Measurements from ENCODE around the gene SOCS2.

Gene SOCS2

DNA sequence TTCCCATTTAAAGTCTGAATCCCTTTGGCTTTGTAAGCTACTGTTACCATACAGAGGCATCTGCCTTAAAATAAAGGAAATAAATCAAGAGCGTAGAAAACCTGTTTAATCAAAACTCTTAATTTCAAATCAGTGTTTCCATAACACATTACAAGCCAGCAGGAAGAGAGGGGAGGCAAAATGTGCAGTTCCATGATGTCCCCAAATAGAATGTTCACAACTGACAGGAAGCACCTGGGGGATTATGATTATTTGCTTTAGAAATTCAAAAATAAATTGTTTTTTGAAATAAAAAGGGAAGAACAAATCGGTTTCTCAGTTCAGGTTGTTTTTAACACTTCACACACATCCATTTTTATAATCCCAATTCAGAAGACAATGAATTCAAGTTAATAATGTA, 21.4 kb downstream of the SOCS2 start:
- Histone ChIP-seq H4K20me1 (ENCODE audit: insufficient read depth, low read length) (no peaks in the 10 kb centered on the region), H3K79me2 (ENCODE audit: insufficient read depth, low read length) (no peaks in the 10 kb centered on the region), H3K9me2 (ENCODE audit: low read depth, low read length) (no peaks in the 10 kb centered on the region), H3K27me3 (ENCODE audit: insufficient read depth, low read length) (no peaks in the 10 kb centered on the region), H3K27ac (ENCODE audit: low read depth, low read length, poor library complexity, severe bottlenecking) (no peak overlapping the region), H3K4me2 (ENCODE audit: low read length) (no peak overlapping the region), H2AFZ (ENCODE audit: low read length) (no peak overlapping the region), H3K9me3 (ENCODE audit: low read length) (no peaks in the 10 kb centered on the region), H3K36me3 (ENCODE audit: insufficient read depth, low read length) (no peaks in the 10 kb centered on the region), H3K9ac (ENCODE audit: low read length) (no peak overlapping the region), H3F3A (ENCODE audit: insufficient read depth, low read length) (no peaks in the 10 kb centered on the region), H3K4me3 (ENCODE audit: low read depth, low read length, poor library complexity, severe bottlenecking) (no peak overlapping the region), H3K4me1 (ENCODE audit: insufficient read depth, low read length, severe bottlenecking) (no peaks in the 10 kb centered on the region)
- TF ChIP-seq, protein P1, sequence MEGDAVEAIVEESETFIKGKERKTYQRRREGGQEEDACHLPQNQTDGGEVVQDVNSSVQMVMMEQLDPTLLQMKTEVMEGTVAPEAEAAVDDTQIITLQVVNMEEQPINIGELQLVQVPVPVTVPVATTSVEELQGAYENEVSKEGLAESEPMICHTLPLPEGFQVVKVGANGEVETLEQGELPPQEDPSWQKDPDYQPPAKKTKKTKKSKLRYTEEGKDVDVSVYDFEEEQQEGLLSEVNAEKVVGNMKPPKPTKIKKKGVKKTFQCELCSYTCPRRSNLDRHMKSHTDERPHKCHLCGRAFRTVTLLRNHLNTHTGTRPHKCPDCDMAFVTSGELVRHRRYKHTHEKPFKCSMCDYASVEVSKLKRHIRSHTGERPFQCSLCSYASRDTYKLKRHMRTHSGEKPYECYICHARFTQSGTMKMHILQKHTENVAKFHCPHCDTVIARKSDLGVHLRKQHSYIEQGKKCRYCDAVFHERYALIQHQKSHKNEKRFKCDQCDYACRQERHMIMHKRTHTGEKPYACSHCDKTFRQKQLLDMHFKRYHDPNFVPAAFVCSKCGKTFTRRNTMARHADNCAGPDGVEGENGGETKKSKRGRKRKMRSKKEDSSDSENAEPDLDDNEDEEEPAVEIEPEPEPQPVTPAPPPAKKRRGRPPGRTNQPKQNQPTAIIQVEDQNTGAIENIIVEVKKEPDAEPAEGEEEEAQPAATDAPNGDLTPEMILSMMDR (IDR thresholded peaks at IDR 0.05; ENCODE audit: low read length) = no peak
- TF ChIP-seq EZH2 (IDR thresholded peaks at IDR 0.05; ENCODE audit: borderline replicate concordance, low read length) = no peak

DNA sequence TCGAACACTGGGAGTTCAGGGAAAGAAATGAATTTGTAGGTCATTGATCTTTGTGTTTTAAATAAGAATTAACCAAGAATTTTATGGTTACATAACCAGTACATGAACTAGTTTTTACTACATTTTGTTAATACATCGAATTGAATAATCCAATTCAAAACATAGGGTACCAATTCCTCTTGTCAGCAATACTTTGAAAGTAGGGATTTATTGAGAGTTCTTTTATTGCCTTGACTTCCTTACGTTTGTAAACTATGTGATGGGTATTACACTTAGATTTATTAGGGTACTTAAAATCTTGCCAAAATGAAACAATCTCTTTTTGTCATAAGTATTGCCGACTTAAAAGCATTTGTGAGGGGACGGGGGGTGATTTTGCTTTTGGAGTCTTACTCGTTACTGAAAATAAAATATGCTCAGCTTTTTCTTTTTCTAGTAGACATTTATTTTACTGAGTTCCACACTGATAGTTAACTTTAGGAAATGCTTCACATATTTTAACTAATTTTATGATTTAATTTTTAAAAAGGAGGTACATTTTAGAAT, 22.4 kb downstream of the SOCS2 start:
- H3K27me3 ChIP-seq (ENCODE audit: insufficient read depth, low read length) = no peaks in the 10 kb centered on the region
- H3K4me1 ChIP-seq (ENCODE audit: insufficient read depth, low read length, severe bottlenecking) = no peaks in the 10 kb centered on the region
- H3K9me3 ChIP-seq (ENCODE audit: low read length) = no peaks in the 10 kb centered on the region
- no peak overlapping the region for H3K4me3 ChIP-seq (ENCODE audit: low read depth, low read length, poor library complexity, severe bottlenecking)
- H2AFZ ChIP-seq (ENCODE audit: low read length) = no peak overlapping the region
- no peaks in the 10 kb centered on the region for H3K9me2 ChIP-seq (ENCODE audit: low read depth, low read length)
- H3K9ac ChIP-seq (ENCODE audit: low read length) = no peak overlapping the region
- H3F3A ChIP-seq (ENCODE audit: insufficient read depth, low read length) = no peaks in the 10 kb centered on the region
- no peak overlapping the region for H3K4me2 ChIP-seq (ENCODE audit: low read length)
- H4K20me1 ChIP-seq (ENCODE audit: insufficient read depth, low read length) = no peaks in the 10 kb centered on the region
- H3K79me2 ChIP-seq (ENCODE audit: insufficient read depth, low read length) = no peaks in the 10 kb centered on the region
- TF ChIP-seq EZH2 (IDR thresholded peaks at IDR 0.05; ENCODE audit: borderline replicate concordance, low read length) = no peak
- TF ChIP-seq, protein P1 (IDR thresholded peaks at IDR 0.05; ENCODE audit: low read length) = no peak
- no peak overlapping the region for H3K27ac ChIP-seq (ENCODE audit: low read depth, low read length, poor library complexity, severe bottlenecking)
- no peaks in the 10 kb centered on the region for H3K36me3 ChIP-seq (ENCODE audit: insufficient read depth, low read length)

DNA sequence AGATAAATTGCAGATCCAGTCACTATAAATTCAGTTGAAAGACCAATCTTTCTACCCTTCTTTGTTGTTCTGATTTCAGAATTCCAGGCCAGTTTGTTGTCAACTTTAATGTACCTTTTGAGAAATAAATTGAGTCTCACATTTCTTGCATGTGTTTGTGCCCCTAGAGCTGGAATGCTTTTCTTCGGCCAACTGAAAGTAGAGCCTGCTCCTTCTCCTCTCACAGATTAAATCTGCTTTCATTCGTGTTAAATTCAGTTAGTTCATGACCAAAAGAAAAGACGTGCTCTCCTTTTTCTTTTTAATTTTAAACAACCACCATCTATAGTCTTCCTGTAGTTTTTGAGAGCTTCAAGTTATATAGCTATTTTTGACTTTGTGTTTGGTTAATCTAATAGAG, 22.9 kb downstream of the SOCS2 start:
- Histone ChIP-seq H2AFZ (ENCODE audit: low read length) (no peak overlapping the region), H3K27me3 (ENCODE audit: insufficient read depth, low read length) (no peaks in the 10 kb centered on the region), H3K4me1 (ENCODE audit: insufficient read depth, low read length, severe bottlenecking) (no peaks in the 10 kb centered on the region)

More for the DNA sequence above, 22.9 kb downstream of the SOCS2 start:
- Histone ChIP-seq H3K4me2 (ENCODE audit: low read length) (no peak overlapping the region), H3F3A (ENCODE audit: insufficient read depth, low read length) (no peaks in the 10 kb centered on the region), H3K9me3 (ENCODE audit: low read length) (no peaks in the 10 kb centered on the region), H3K9me2 (ENCODE audit: low read depth, low read length) (no peaks in the 10 kb centered on the region), H4K20me1 (ENCODE audit: insufficient read depth, low read length) (no peaks in the 10 kb centered on the region), H3K36me3 (ENCODE audit: insufficient read depth, low read length) (no peaks in the 10 kb centered on the region), H3K27ac (ENCODE audit: low read depth, low read length, poor library complexity, severe bottlenecking) (no peak overlapping the region), H3K9ac (ENCODE audit: low read length) (no peak overlapping the region), H3K79me2 (ENCODE audit: insufficient read depth, low read length) (no peaks in the 10 kb centered on the region), H3K4me3 (ENCODE audit: low read depth, low read length, poor library complexity, severe bottlenecking) (no peak overlapping the region)
- TF ChIP-seq, protein P1 (IDR thresholded peaks at IDR 0.05; ENCODE audit: low read length) = no peak
- no peak for TF ChIP-seq EZH2 (IDR thresholded peaks at IDR 0.05; ENCODE audit: borderline replicate concordance, low read length)
